GM12891 (cell line): ENCODE measurements around the gene ZKSCAN4.

Experiments
- PAX5 ChIP-seq: IDR thresholded peaks from 2 replicates; pipeline ENCODE4 v1.6.1; 2011; ENCODE audit warnings: low read length, moderate library complexity, mild to moderate bottlenecking; ENCODE audit not compliant: insufficient read depth, severe bottlenecking
- POLR2A ChIP-seq: IDR thresholded peaks from 2 replicates; pipeline ENCODE4 v1.6.1; 2011; ENCODE audit warnings: low read depth, low read length, control low read depth
- POLR2AphosphoS5 ChIP-seq: IDR thresholded peaks from 2 replicates; pipeline ENCODE4 v1.6.1; 2011; ENCODE audit warnings: low read depth, low read length, control low read depth

GRCh38 chr6:28269492-28269891 is 17.4 kb upstream of the ZKSCAN4 start:
- TF ChIP-seq POLR2A (no peak), POLR2AphosphoS5 (no peak), PAX5 (no peak)
